Measurements from ENCODE around the gene LIPF. TPM values are rescaled to one million over a fixed set of nuclear protein-coding genes. Genes with fewer than 3 reads are reported as not detected.

LIPF gene
- total and polyA plus RNA-seq, 4 donors: not detected

- Histone ChIP-seq H3K27me3 (ENCODE audit: control insufficient read depth in 4 of 4, insufficient read depth in 4 of 4, low read length in 3 of 4) (no peaks in the 10 kb centered on the region), H3K27ac (ENCODE audit: low read depth in 1 of 2, low read length in 2 of 2) (no peak overlapping the region), H3K9ac (ENCODE audit: low read depth in 1 of 2, low read length in 2 of 2) (no peak overlapping the region), H3K36me3 (ENCODE audit: control insufficient read depth in 4 of 4, insufficient read depth in 3 of 4, low read depth in 1 of 4, low read length in 3 of 4) (no peaks in the 10 kb centered on the region), H3K9me3 (ENCODE audit: control insufficient read depth in 4 of 4, low read length in 3 of 4) (peaks cover 0 to 4% (median 1%) of the 10 kb centered on the region in 4 donors), H3K4me3 (ENCODE audit: low read depth in 1 of 3, low read length in 3 of 3) (no peak overlapping the region), H3K4me1 (ENCODE audit: control insufficient read depth in 4 of 4, insufficient read depth in 4 of 4, low read length in 3 of 4) (peaks cover 0 to 17% (median 10%) of the 10 kb centered on the region in 4 donors)
- DNase-seq (ENCODE audit: low spot score): no peak
- WGBS: 93% methylated on average over 18 of the region's 18 CpGs
- TF ChIP-seq MAX (IDR thresholded peaks at IDR 0.05) (no peak), FOXA2 (IDR thresholded peaks at IDR 0.05) (no peak), HNF4A (conservative IDR thresholded peaks at IDR 0.05) (no peak), EGR1 (IDR thresholded peaks at IDR 0.05; ENCODE audit: low read depth in 2 of 2) (no peak), JUND (IDR thresholded peaks at IDR 0.05) (no peak), RAD21 (IDR thresholded peaks at IDR 0.05) (no peak)
These were observed 47.8 kb upstream of the LIPF start for GRCh38 chr10:88616250-88616977.

GRCh38 chr10:88617772-88618300 is 46.4 kb upstream of the LIPF start:
- H3K27me3 ChIP-seq (ENCODE audit: control insufficient read depth in 4 of 4, insufficient read depth in 4 of 4, low read length in 3 of 4): no peaks in the 10 kb centered on the region
- H3K9ac ChIP-seq (ENCODE audit: low read depth in 1 of 2, low read length in 2 of 2): no peak overlapping the region
- H3K36me3 ChIP-seq (ENCODE audit: control insufficient read depth in 4 of 4, insufficient read depth in 3 of 4, low read depth in 1 of 4, low read length in 3 of 4): no peaks in the 10 kb centered on the region
- H3K4me1 ChIP-seq (ENCODE audit: control insufficient read depth in 4 of 4, insufficient read depth in 4 of 4, low read length in 3 of 4): peaks cover 0 to 17% (median 10%) of the 10 kb centered on the region in 4 donors
- H3K9me3 ChIP-seq (ENCODE audit: control insufficient read depth in 4 of 4, low read length in 3 of 4): peaks cover 0 to 4% (median 1%) of the 10 kb centered on the region in 4 donors
- H3K27ac ChIP-seq (ENCODE audit: low read depth in 1 of 2, low read length in 2 of 2): peak overlapping the region in 1 of 2 donors; percentile 34
- TF ChIP-seq NR2F2 (IDR thresholded peaks at IDR 0.05) (no peak), CTCF (IDR thresholded peaks at IDR 0.05; ENCODE audit: low read depth, low read length, missing input control) (no peak), HNF4A (conservative IDR thresholded peaks at IDR 0.05) (no peak), RXRA (IDR thresholded peaks at IDR 0.05) (no peak), FOXA2 (IDR thresholded peaks at IDR 0.05) (no peak)
- H3K4me3 ChIP-seq (ENCODE audit: low read depth in 1 of 3, low read length in 3 of 3): no peak overlapping the region
- no peak for DNase-seq (ENCODE audit: low spot score)
- WGBS: 83% methylated on average over 1 of the region's 1 CpG

- Histone ChIP-seq H3K36me3 (ENCODE audit: control insufficient read depth in 4 of 4, insufficient read depth in 3 of 4, low read depth in 1 of 4, low read length in 3 of 4) (no peaks in the 10 kb centered on the region), H3K27ac (ENCODE audit: low read depth in 1 of 2, low read length in 2 of 2) (no peak overlapping the region)
- TF ChIP-seq MAX (IDR thresholded peaks at IDR 0.05) (peak; percentile 9), ZBTB33 (IDR thresholded peaks at IDR 0.05) (no peak), NR2F2 (IDR thresholded peaks at IDR 0.05) (no peak), EGR1 (IDR thresholded peaks at IDR 0.05; ENCODE audit: low read depth in 2 of 2) (no peak), RAD21 (IDR thresholded peaks at IDR 0.05) (peak in 1 of 2 donors; percentile 22), SP1 (IDR thresholded peaks at IDR 0.05) (peak; percentile 40), YY1 (IDR thresholded peaks at IDR 0.05) (peak; percentile 62), FOXA2 (IDR thresholded peaks at IDR 0.05) (peak; percentile 58), HNF4G (IDR thresholded peaks at IDR 0.05) (no peak), GABPA (IDR thresholded peaks at IDR 0.05 in 1 of 2, conservative IDR thresholded peaks at IDR 0.05 in 1 of 2) (no peak), ATF3 (IDR thresholded peaks at IDR 0.05) (no peak), CTCF (IDR thresholded peaks at IDR 0.05; ENCODE audit: low read depth, low read length, missing input control) (no peak), JUND (IDR thresholded peaks at IDR 0.05) (peak in 1 of 2 donors; percentile 56)
These were observed 45.7 kb upstream of the LIPF start for GRCh38 chr10:88618496-88618895.

More at GRCh38 chr10:88618496-88618895, 45.7 kb upstream of the LIPF start:
- WGBS: 32% methylated on average over 1 of the region's 1 CpG
- H3K4me1 ChIP-seq (ENCODE audit: control insufficient read depth in 4 of 4, insufficient read depth in 4 of 4, low read length in 3 of 4): peaks cover 0 to 17% (median 10%) of the 10 kb centered on the region in 4 donors
- peaks cover 0 to 4% (median 1%) of the 10 kb centered on the region in 4 donors for H3K9me3 ChIP-seq (ENCODE audit: control insufficient read depth in 4 of 4, low read length in 3 of 4)
- H3K4me3 ChIP-seq (ENCODE audit: low read depth in 1 of 3, low read length in 3 of 3): no peak overlapping the region
- no peak for DNase-seq (ENCODE audit: low spot score)
- no peaks in the 10 kb centered on the region for H3K27me3 ChIP-seq (ENCODE audit: control insufficient read depth in 4 of 4, insufficient read depth in 4 of 4, low read length in 3 of 4)
- H3K9ac ChIP-seq (ENCODE audit: low read depth in 1 of 2, low read length in 2 of 2): no peak overlapping the region
